Measurements from ENCODE around the gene NID1.

Gene NID1

DNA sequence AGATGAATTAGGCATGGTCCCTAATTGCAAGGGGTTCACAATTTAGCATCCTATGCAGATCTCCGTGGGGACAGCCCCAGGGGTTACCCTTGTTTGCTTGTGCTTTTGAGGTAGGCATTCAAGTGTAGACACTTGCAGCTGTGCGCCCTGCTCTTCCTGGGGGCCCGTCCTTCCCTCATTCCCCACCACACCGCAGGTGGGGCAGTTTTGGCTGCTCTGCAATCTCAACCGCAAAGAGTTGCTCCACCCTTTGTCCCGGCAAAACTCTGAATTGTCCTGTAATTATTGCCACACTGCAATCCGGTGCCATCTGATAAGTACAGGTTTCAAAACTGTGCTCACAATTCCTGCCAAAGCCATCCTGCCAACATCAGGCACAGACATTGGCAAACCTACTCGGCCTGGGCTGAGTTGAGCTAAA, 132.8 kb downstream of the NID1 start:
- no peak for TF ChIP-seq RAD21 (IDR thresholded peaks at IDR 0.05; ENCODE audit: low read depth)
- no peak for TF ChIP-seq ZBTB7A (IDR thresholded peaks at IDR 0.05; ENCODE audit: low read depth)
- TF ChIP-seq EGR1 (IDR thresholded peaks at IDR 0.05) = no peak
- no peak for TF ChIP-seq FOXM1 (IDR thresholded peaks at IDR 0.05; ENCODE audit: borderline replicate concordance, low read depth)
- TF ChIP-seq EP300 (IDR thresholded peaks at IDR 0.05; ENCODE audit: borderline replicate concordance) = no peak
- TF ChIP-seq, protein P1, sequence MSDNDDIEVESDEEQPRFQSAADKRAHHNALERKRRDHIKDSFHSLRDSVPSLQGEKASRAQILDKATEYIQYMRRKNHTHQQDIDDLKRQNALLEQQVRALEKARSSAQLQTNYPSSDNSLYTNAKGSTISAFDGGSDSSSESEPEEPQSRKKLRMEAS (IDR thresholded peaks at IDR 0.05) = no peak

DNA sequence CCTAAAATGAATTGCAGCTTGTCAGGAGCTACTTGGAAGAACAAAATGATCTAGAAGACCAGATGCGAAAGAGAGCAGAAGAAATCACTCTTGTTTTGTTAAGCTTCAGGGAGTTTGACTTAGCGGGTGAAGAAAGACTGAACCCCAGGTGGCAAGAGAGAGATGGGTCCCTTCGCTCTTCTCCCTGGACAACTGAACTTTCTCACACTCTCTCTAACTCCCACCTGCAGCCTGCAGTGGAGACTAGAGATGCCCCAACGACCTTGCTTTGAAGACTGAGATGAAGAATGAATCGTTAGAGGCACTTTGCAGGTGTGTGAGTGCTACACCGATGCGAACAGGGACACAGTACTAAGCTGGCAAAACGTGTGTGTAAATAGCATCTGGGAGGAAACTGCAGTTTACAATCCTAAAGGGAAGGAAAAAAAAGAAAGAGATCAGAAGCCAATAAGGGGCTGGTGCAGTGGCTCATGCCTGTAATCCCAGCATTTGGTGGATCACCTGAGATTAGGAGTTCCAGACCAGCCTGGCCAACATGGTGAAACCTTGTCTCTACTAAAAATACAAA, 133.6 kb downstream of the NID1 start:
- no peak for TF ChIP-seq TAF1 (IDR thresholded peaks at IDR 0.05; ENCODE audit: low read depth)
- TF ChIP-seq, protein P1 (IDR thresholded peaks at IDR 0.05) = no peak
- TF ChIP-seq TEAD4 (IDR thresholded peaks at IDR 0.05) = no peak
- TF ChIP-seq EP300 (IDR thresholded peaks at IDR 0.05; ENCODE audit: borderline replicate concordance) = no peak
- TF ChIP-seq, protein P2, sequence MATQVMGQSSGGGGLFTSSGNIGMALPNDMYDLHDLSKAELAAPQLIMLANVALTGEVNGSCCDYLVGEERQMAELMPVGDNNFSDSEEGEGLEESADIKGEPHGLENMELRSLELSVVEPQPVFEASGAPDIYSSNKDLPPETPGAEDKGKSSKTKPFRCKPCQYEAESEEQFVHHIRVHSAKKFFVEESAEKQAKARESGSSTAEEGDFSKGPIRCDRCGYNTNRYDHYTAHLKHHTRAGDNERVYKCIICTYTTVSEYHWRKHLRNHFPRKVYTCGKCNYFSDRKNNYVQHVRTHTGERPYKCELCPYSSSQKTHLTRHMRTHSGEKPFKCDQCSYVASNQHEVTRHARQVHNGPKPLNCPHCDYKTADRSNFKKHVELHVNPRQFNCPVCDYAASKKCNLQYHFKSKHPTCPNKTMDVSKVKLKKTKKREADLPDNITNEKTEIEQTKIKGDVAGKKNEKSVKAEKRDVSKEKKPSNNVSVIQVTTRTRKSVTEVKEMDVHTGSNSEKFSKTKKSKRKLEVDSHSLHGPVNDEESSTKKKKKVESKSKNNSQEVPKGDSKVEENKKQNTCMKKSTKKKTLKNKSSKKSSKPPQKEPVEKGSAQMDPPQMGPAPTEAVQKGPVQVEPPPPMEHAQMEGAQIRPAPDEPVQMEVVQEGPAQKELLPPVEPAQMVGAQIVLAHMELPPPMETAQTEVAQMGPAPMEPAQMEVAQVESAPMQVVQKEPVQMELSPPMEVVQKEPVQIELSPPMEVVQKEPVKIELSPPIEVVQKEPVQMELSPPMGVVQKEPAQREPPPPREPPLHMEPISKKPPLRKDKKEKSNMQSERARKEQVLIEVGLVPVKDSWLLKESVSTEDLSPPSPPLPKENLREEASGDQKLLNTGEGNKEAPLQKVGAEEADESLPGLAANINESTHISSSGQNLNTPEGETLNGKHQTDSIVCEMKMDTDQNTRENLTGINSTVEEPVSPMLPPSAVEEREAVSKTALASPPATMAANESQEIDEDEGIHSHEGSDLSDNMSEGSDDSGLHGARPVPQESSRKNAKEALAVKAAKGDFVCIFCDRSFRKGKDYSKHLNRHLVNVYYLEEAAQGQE (IDR thresholded peaks at IDR 0.05; ENCODE audit: low read depth) = no peak
- TF ChIP-seq YY1 (IDR thresholded peaks at IDR 0.05; ENCODE audit: low read depth) = no peak
- no peak for TF ChIP-seq CREB1 (IDR thresholded peaks at IDR 0.05; ENCODE audit: low read depth)
- no peak for TF ChIP-seq NFIC (IDR thresholded peaks at IDR 0.05)
- TF ChIP-seq EGR1 (IDR thresholded peaks at IDR 0.05) = no peak
- no peak for TF ChIP-seq RAD21 (IDR thresholded peaks at IDR 0.05; ENCODE audit: low read depth)
- TF ChIP-seq FOXM1 (IDR thresholded peaks at IDR 0.05; ENCODE audit: borderline replicate concordance, low read depth) = no peak
- TF ChIP-seq, protein P3, sequence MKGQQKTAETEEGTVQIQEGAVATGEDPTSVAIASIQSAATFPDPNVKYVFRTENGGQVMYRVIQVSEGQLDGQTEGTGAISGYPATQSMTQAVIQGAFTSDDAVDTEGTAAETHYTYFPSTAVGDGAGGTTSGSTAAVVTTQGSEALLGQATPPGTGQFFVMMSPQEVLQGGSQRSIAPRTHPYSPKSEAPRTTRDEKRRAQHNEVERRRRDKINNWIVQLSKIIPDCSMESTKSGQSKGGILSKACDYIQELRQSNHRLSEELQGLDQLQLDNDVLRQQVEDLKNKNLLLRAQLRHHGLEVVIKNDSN (IDR thresholded peaks at IDR 0.05) = no peak
- no peak for TF ChIP-seq ZBTB7A (IDR thresholded peaks at IDR 0.05; ENCODE audit: low read depth)
- no peak for TF ChIP-seq CEBPB (IDR thresholded peaks at IDR 0.05)
- TF ChIP-seq TCF12 (IDR thresholded peaks at IDR 0.05; ENCODE audit: low read depth) = no peak

DNA sequence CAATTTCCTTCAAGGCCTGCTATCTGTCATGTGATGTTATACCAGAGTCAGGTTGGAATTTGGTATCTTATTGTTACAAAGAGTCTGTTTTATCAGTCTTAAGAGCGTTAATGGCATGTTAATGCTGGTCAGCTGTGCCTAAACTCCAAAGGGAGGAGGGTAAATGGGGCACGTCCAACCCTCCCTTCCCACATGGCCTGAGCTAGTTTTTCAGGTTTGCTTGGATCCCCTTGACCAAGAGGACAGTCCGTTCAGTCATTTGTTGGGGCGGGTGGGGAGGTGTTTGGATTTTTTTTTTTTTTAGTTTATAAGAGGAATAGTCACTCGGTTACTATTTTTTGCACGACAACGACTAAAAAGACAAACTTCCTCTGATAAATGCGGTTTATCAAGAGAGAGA, 134.3 kb downstream of the NID1 start:
- no peak for TF ChIP-seq TAF1 (IDR thresholded peaks at IDR 0.05; ENCODE audit: low read depth)
- no peak for TF ChIP-seq YY1 (IDR thresholded peaks at IDR 0.05; ENCODE audit: low read depth)
- TF ChIP-seq TCF12 (IDR thresholded peaks at IDR 0.05; ENCODE audit: low read depth) = no peak
- TF ChIP-seq, protein P2 (IDR thresholded peaks at IDR 0.05; ENCODE audit: low read depth) = no peak
- TF ChIP-seq CREB1 (IDR thresholded peaks at IDR 0.05; ENCODE audit: low read depth) = no peak
- TF ChIP-seq RAD21 (IDR thresholded peaks at IDR 0.05; ENCODE audit: low read depth) = no peak
- TF ChIP-seq, protein P3 (IDR thresholded peaks at IDR 0.05) = peak; percentile 27; the same call in 1 of the 2 replicates

DNA sequence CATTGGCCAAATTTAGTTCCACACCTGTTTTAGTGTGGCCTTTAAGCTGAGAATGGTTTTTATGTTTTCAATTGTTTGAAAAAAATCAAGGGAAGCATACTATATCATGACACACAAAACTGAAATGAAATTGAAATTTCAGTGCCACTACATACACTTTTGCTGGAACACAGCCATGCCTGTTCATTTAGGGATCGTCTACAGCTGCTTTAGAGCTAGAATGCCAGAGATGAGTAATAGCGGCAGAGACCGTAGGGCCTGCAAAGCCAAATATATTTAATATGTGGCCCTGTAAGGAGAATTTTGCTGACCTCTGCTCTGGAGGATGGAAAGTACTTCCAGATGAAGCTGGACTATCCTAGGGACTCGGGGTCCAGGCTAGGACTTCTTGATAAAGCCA, 135.7 kb downstream of the NID1 start:
- no peak for TF ChIP-seq FOXM1 (IDR thresholded peaks at IDR 0.05; ENCODE audit: borderline replicate concordance, low read depth)
- TF ChIP-seq TEAD4 (IDR thresholded peaks at IDR 0.05) = no peak

DNA sequence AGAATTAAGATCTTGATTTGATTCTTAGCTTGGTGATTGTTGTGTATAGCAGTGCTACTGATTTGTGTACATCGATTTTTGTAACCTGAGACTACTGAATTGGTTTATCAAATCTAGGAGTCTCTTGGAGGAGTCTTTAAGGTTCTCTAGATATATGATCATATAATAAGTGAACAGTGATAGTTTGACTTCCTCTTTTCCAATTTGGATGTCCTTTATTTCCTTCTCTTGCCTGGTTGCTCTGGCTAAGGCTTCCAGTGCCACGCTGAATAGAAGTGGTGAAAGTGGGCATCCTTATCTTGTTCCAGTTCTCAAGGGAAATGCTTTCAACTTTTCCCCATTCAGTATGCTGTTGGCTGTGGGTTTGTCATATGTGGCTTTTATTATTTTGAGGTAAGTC, 136.7 kb downstream of the NID1 start:
- TF ChIP-seq RAD21 (IDR thresholded peaks at IDR 0.05; ENCODE audit: low read depth) (no peak), CEBPB (IDR thresholded peaks at IDR 0.05) (no peak), TEAD4 (IDR thresholded peaks at IDR 0.05) (no peak), EP300 (IDR thresholded peaks at IDR 0.05; ENCODE audit: borderline replicate concordance) (no peak), NFIC (IDR thresholded peaks at IDR 0.05) (no peak), EGR1 (IDR thresholded peaks at IDR 0.05) (no peak), TAF1 (IDR thresholded peaks at IDR 0.05; ENCODE audit: low read depth) (no peak), FOXM1 (IDR thresholded peaks at IDR 0.05; ENCODE audit: borderline replicate concordance, low read depth) (no peak), YY1 (IDR thresholded peaks at IDR 0.05; ENCODE audit: low read depth) (no peak), CREB1 (IDR thresholded peaks at IDR 0.05; ENCODE audit: low read depth) (no peak), TCF12 (IDR thresholded peaks at IDR 0.05; ENCODE audit: low read depth) (no peak), ZBTB7A (IDR thresholded peaks at IDR 0.05; ENCODE audit: low read depth) (no peak)
- TF ChIP-seq, protein P1 (IDR thresholded peaks at IDR 0.05) = no peak
- TF ChIP-seq, protein P3 (IDR thresholded peaks at IDR 0.05) = no peak
- TF ChIP-seq, protein P2 (IDR thresholded peaks at IDR 0.05; ENCODE audit: low read depth) = no peak
